PFSK-1 (cell line): Measurements from ENCODE around the gene UVRAG.

Experiments used
- FOXP2 ChIP-seq: optimal IDR thresholded peaks from 2 replicates; pipeline ENCODE3; 2011; ENCODE audit warnings: borderline replicate concordance, control low read depth, inconsistent platforms; ENCODE audit not compliant: insufficient read depth; ENCODE audit errors: extremely low read length, extremely low read depth
- POLR2AphosphoS5 ChIP-seq: IDR thresholded peaks from 2 replicates; pipeline ENCODE4 v1.6.1; 2012; ENCODE audit warnings: low read depth, mild to moderate bottlenecking, control low read depth, low read length, moderate library complexity
- REST ChIP-seq, 2 experiments: IDR thresholded peaks; 2 replicates each; pipeline versions ENCODE4 v1.6.1 to v1.8.0; 2011 to 2012; ENCODE audit warnings: low read depth in 2 of 2, low read length in 2 of 2, control low read depth in 1 of 2, inconsistent platforms in 1 of 2, mild to moderate bottlenecking in 1 of 2, moderate library complexity in 1 of 2; ENCODE audit not compliant: insufficient read depth in 1 of 2
- SIN3A ChIP-seq: IDR thresholded peaks from 2 replicates; pipeline ENCODE4 v1.6.1; 2012; ENCODE audit warnings: mild to moderate bottlenecking, low read length, moderate library complexity, borderline replicate concordance; ENCODE audit not compliant: insufficient read depth
- TAF1 ChIP-seq: IDR thresholded peaks from 2 replicates; pipeline ENCODE4 v1.6.1; 2012; ENCODE audit warnings: low read length, control low read depth, borderline replicate concordance; ENCODE audit not compliant: insufficient read depth

UVRAG gene

GRCh38 chr11:75913984-75914383, 99.0 kb downstream of the UVRAG start:
- TF ChIP-seq POLR2AphosphoS5: no peak
- no peak for TF ChIP-seq FOXP2
- TF ChIP-seq TAF1: no peak

- TF ChIP-seq SIN3A (no peak), FOXP2 (no peak), TAF1 (no peak), REST (IDR thresholded peaks at IDR 0.05; ENCODE audit: insufficient read depth in 1 of 2, low read depth in 2 of 2, low read length in 2 of 2) (no peak), POLR2AphosphoS5 (no peak)
These were observed 101.9 kb downstream of the UVRAG start for GRCh38 chr11:75916882-75917281.

GRCh38 chr11:75918331-75918730, 103.3 kb downstream of the UVRAG start:
- TF ChIP-seq FOXP2 (no peak), TAF1 (no peak), REST (IDR thresholded peaks at IDR 0.05; ENCODE audit: insufficient read depth in 1 of 2, low read depth in 2 of 2, low read length in 2 of 2) (no peak), POLR2AphosphoS5 (no peak), SIN3A (no peak)

- TF ChIP-seq REST (IDR thresholded peaks at IDR 0.05; ENCODE audit: insufficient read depth in 1 of 2, low read depth in 2 of 2, low read length in 2 of 2): no peak
- TF ChIP-seq TAF1: no peak
- TF ChIP-seq FOXP2: no peak
- TF ChIP-seq POLR2AphosphoS5: no peak
- TF ChIP-seq SIN3A: no peak
These were observed 104.5 kb downstream of the UVRAG start for GRCh38 chr11:75919525-75919924.

GRCh38 chr11:75920848-75921247, 105.8 kb downstream of the UVRAG start:
- TF ChIP-seq TAF1: no peak

- TF ChIP-seq TAF1: no peak
- no peak for TF ChIP-seq FOXP2
- no peak for TF ChIP-seq REST (IDR thresholded peaks at IDR 0.05; ENCODE audit: insufficient read depth in 1 of 2, low read depth in 2 of 2, low read length in 2 of 2)
- TF ChIP-seq POLR2AphosphoS5: no peak
- no peak for TF ChIP-seq SIN3A
These were observed 106.8 kb downstream of the UVRAG start for GRCh38 chr11:75921808-75922207.
